IMR-90 (cell line): ENCODE measurements around the gene ZNF614.

ENCODE experiments used
- CEBPB ChIP-seq: IDR thresholded peaks from 2 replicates; pipeline ENCODE4 v1.6.1; 2012; ENCODE audit warnings: low read depth, low read length, improper control_type of control experiment
- CTCF ChIP-seq: conservative IDR thresholded peaks from 2 replicates; pipeline ENCODE4 v1.5.1; 2012; ENCODE audit warnings: mild to moderate bottlenecking, low read depth, low read length, improper control_type of control experiment
- MXI1 ChIP-seq: IDR thresholded peaks from 2 replicates; pipeline ENCODE4 v1.6.1; 2012; ENCODE audit warnings: low read depth, mild to moderate bottlenecking, low read length, moderate library complexity, borderline replicate concordance
- POLR2A ChIP-seq: IDR thresholded peaks from 2 replicates; pipeline ENCODE4 v1.6.1; 2012; ENCODE audit warnings: mild to moderate bottlenecking, low read depth, low read length
- RCOR1 ChIP-seq: IDR thresholded peaks from 2 replicates; pipeline ENCODE4 v1.6.1; 2012; ENCODE audit warnings: mild to moderate bottlenecking, low read length, improper control_type of control experiment; ENCODE audit not compliant: insufficient replicate concordance
- RFX5 ChIP-seq: IDR thresholded peaks from 2 replicates; pipeline ENCODE4 v1.8.0; 2012; ENCODE audit warnings: low read depth, mild to moderate bottlenecking, low read length, moderate library complexity
- SMC3 ChIP-seq: fragments of 150-350 bp; IDR thresholded peaks from 2 replicates; pipeline ENCODE4 v1.6.1; 2016; ENCODE audit warnings: low read depth, mild to moderate bottlenecking, antibody characterized with exemption, low read length, moderate library complexity
- USF2 ChIP-seq: fragments of 150-350 bp; IDR thresholded peaks from 2 replicates; pipeline ENCODE4 v1.6.1; 2017; ENCODE audit warnings: mild to moderate bottlenecking, antibody characterized with exemption, low read length, low read depth

- no peak for TF ChIP-seq CTCF
- no peak for TF ChIP-seq RCOR1
- TF ChIP-seq CEBPB = no peak
- TF ChIP-seq POLR2A = no peak
- no peak for TF ChIP-seq RFX5
- TF ChIP-seq USF2 = no peak
- no peak for TF ChIP-seq MXI1
- no peak for TF ChIP-seq SMC3
Measured at GRCh38 chr19:52028780-52029123, 573 bp upstream of the ZNF614 start.
